ENCODE measurements around the gene DSTYK.

The DSTYK gene

GRCh38 chr1:205140113-205140512 is 71.4 kb downstream of the DSTYK start:
- no peaks in the 10 kb centered on the region for H3K9me3 ChIP-seq (ENCODE audit: control insufficient read depth, insufficient read depth, low read depth, low read length)
- CTCF ChIA-PET, result interaction anchor here (0.7 to 2.9 kb wide), 9 partner anchors 10 to 122 kb away, joined by 3 to 29 read pairs (median 5); no protein-coding TSS in a partner anchor
- no peak overlapping the region for H3K4me3 ChIP-seq (ENCODE audit: low read depth, low read length)
- POLR2A ChIA-PET, result interaction anchor here (1.7 kb wide), 1 partner anchor 19 kb away, joined by 6 read pairs; the partner anchor contains the start of gene RBBP5
- H3K4me1 ChIP-seq (ENCODE audit: control insufficient read depth, insufficient read depth, low read length), result no peaks in the 10 kb centered on the region
- H3K27ac ChIP-seq (ENCODE audit: extremely low read depth, low read depth, low read length), result no peak overlapping the region
- TF ChIP-seq YY1 (tag by site-specific recombination; IDR thresholded peaks at IDR 0.05), result no peak
- no peak for TF ChIP-seq ZNF623 (tag by site-specific recombination; IDR thresholded peaks at IDR 0.05)
- no peak for TF ChIP-seq ZNF354C (tag by site-specific recombination; IDR thresholded peaks at IDR 0.05; ENCODE audit: borderline replicate concordance, low read depth)
- TF ChIP-seq, protein P1, sequence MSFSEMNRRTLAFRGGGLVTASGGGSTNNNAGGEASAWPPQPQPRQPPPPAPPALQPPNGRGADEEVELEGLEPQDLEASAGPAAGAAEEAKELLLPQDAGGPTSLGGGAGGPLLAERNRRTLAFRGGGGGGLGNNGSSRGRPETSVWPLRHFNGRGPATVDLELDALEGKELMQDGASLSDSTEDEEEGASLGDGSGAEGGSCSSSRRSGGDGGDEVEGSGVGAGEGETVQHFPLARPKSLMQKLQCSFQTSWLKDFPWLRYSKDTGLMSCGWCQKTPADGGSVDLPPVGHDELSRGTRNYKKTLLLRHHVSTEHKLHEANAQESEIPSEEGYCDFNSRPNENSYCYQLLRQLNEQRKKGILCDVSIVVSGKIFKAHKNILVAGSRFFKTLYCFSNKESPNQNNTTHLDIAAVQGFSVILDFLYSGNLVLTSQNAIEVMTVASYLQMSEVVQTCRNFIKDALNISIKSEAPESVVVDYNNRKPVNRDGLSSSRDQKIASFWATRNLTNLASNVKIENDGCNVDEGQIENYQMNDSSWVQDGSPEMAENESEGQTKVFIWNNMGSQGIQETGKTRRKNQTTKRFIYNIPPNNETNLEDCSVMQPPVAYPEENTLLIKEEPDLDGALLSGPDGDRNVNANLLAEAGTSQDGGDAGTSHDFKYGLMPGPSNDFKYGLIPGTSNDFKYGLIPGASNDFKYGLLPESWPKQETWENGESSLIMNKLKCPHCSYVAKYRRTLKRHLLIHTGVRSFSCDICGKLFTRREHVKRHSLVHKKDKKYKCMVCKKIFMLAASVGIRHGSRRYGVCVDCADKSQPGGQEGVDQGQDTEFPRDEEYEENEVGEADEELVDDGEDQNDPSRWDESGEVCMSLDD (tag by site-specific recombination; IDR thresholded peaks at IDR 0.05), result no peak
- H3K36me3 ChIP-seq (ENCODE audit: control insufficient read depth in 2 of 2, insufficient read depth in 1 of 2, low read length in 2 of 2), result no peaks in the 10 kb centered on the region; a peak in 1 of 3 replicates

DNA sequence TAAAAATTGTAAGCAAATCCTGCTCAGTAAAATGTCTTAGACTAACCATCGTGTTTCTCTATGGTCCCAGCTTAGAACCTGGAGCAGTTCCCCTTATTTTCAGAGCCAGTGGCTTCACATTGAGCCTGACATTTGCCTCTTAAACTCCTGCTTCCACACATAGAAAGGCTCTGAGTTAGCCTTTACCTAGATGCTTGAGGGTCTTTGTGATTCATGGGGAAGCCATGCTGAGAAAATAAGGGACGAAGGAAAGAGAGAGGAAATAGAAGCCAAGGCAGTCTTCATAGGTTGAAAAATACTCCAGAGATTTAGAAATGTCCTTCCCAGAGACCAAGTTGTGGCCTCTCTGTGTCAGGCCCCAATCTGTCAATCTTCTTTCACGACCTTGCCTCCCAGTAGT is 73.6 kb downstream of the DSTYK start:
- CTCF ChIA-PET, result interaction anchor here (0.6 kb wide), 1 partner anchor 215 kb away, joined by 3 read pairs; no protein-coding TSS in a partner anchor
- H3K4me3 ChIP-seq (ENCODE audit: low read depth, low read length), result no peak overlapping the region
- H3K27ac ChIP-seq (ENCODE audit: extremely low read depth, low read depth, low read length), result no peak overlapping the region
- no peaks in the 10 kb centered on the region for H3K4me1 ChIP-seq (ENCODE audit: control insufficient read depth, insufficient read depth, low read length)
- no peaks in the 10 kb centered on the region for H3K9me3 ChIP-seq (ENCODE audit: control insufficient read depth, insufficient read depth, low read depth, low read length)
- no peaks in the 10 kb centered on the region; a peak in 1 of 3 replicates for H3K36me3 ChIP-seq (ENCODE audit: control insufficient read depth in 2 of 2, insufficient read depth in 1 of 2, low read length in 2 of 2)
- TF ChIP-seq ZNF362 (tag by site-specific recombination; IDR thresholded peaks at IDR 0.05) (no peak), ZNF169 (tag by site-specific recombination; IDR thresholded peaks at IDR 0.05) (no peak), GLI4 (tag by site-specific recombination; IDR thresholded peaks at IDR 0.05) (no peak), REST (tag by site-specific recombination; IDR thresholded peaks at IDR 0.05) (no peak), ZNF132 (tag by site-specific recombination; IDR thresholded peaks at IDR 0.05; ENCODE audit: borderline replicate concordance) (no peak), ZNF37A (tag by site-specific recombination; IDR thresholded peaks at IDR 0.05) (no peak), ZBTB7A (tag by site-specific recombination; IDR thresholded peaks at IDR 0.05; ENCODE audit: low read depth) (no peak), ZNF146 (tag by site-specific recombination; IDR thresholded peaks at IDR 0.05) (no peak), ZNF561 (tag by site-specific recombination; IDR thresholded peaks at IDR 0.05; ENCODE audit: borderline replicate concordance) (no peak), KLF16 (tag by site-specific recombination; IDR thresholded peaks at IDR 0.05) (no peak), FEZF1 (tag by site-specific recombination; IDR thresholded peaks at IDR 0.05) (no peak), ZNF423 (tag by site-specific recombination; IDR thresholded peaks at IDR 0.05) (no peak), ZXDB (tag by site-specific recombination; IDR thresholded peaks at IDR 0.05) (no peak), SP2 (tag by site-specific recombination; IDR thresholded peaks at IDR 0.05) (no peak), ZNF274 (IDR thresholded peaks at IDR 0.05; ENCODE audit: low read length) (no peak), ZNF274 (tag by site-specific recombination; IDR thresholded peaks at IDR 0.05; ENCODE audit: borderline replicate concordance) (no peak)
- TF ChIP-seq, protein P2, sequence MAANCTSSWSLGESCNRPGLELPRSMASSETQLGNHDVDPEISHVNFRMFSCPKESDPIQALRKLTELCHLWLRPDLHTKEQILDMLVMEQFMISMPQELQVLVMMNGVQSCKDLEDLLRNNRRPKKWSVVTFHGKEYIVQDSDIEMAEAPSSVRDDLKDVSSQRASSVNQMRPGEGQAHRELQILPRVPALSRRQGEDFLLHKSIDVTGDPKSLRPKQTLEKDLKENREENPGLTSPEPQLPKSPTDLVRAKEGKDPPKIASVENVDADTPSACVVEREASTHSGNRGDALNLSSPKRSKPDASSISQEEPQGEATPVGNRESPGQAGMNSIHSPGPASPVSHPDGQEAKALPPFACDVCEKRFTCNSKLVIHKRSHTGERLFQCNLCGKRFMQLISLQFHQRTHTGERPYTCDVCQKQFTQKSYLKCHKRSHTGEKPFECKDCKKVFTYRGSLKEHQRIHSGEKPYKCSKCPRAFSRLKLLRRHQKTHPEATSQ (tag by site-specific recombination; IDR thresholded peaks at IDR 0.05), result no peak
- TF ChIP-seq, protein P3, sequence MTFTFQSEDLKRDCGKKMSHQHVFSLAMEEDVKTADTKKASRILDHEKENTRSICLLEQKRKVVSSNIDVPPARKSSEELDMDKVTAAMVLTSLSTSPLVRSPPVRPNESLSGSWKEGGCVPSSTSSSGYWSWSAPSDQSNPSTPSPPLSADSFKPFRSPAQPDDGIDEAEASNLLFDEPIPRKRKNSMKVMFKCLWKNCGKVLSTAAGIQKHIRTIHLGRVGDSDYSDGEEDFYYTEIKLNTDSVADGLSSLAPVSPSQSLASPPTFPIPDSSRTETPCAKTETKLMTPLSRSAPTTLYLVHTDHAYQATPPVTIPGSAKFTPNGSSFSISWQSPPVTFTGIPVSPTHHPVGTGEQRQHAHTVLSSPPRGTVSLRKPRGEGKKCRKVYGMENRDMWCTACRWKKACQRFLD (tag by site-specific recombination; IDR thresholded peaks at IDR 0.05), result no peak
- POLR2A ChIA-PET, result no interaction called here

Data from HEK293 (cell line).